Measurements from ENCODE around the gene ITLN2. TPM values are rescaled to one million over a fixed set of nuclear protein-coding genes. Genes with fewer than 3 reads are reported as not detected.

ITLN2 gene
- total and polyA plus RNA-seq, 2 of the 8 experiments (the other 6 are each of a cell fraction or from before 2014, with no cell fraction given) = 4.7 to 6.3 TPM

DNA sequence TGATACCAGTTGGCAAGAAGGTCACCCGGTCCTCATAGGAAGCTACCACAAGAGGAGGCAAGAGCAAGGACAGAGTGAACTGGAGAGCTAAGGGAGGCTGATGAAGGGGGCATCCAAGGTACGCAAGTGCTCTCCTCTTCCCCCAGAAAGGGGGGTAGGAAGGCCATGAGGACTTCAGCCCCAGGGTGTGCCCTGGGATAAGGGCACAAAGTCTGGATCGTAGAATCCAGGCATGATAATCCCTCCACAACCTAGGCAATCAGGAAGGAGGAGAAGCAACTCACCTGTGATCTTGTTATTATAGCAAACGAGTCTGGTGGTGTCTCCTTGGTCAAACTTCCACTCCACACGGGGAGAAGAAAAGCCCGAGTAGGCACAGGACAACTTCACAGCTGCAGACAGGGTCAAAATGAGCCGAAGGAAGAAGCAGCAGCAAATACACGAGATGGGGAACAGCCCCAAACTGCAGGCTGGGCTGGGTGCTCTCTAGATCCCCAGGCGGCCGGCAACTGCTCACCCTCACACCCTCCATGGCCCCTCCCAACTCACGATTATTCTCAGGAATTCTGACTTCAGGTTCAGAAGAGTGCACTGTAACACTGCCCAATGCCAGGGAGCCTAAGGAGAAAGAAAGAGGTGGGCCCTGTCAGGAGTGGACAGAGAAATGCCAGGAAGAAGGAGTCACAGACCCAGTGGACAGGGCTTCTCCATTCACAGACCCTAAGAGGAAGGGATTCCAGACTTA lies 46.3 kb upstream of the ITLN2 start (continued):
- TF ChIP-seq, protein P1, sequence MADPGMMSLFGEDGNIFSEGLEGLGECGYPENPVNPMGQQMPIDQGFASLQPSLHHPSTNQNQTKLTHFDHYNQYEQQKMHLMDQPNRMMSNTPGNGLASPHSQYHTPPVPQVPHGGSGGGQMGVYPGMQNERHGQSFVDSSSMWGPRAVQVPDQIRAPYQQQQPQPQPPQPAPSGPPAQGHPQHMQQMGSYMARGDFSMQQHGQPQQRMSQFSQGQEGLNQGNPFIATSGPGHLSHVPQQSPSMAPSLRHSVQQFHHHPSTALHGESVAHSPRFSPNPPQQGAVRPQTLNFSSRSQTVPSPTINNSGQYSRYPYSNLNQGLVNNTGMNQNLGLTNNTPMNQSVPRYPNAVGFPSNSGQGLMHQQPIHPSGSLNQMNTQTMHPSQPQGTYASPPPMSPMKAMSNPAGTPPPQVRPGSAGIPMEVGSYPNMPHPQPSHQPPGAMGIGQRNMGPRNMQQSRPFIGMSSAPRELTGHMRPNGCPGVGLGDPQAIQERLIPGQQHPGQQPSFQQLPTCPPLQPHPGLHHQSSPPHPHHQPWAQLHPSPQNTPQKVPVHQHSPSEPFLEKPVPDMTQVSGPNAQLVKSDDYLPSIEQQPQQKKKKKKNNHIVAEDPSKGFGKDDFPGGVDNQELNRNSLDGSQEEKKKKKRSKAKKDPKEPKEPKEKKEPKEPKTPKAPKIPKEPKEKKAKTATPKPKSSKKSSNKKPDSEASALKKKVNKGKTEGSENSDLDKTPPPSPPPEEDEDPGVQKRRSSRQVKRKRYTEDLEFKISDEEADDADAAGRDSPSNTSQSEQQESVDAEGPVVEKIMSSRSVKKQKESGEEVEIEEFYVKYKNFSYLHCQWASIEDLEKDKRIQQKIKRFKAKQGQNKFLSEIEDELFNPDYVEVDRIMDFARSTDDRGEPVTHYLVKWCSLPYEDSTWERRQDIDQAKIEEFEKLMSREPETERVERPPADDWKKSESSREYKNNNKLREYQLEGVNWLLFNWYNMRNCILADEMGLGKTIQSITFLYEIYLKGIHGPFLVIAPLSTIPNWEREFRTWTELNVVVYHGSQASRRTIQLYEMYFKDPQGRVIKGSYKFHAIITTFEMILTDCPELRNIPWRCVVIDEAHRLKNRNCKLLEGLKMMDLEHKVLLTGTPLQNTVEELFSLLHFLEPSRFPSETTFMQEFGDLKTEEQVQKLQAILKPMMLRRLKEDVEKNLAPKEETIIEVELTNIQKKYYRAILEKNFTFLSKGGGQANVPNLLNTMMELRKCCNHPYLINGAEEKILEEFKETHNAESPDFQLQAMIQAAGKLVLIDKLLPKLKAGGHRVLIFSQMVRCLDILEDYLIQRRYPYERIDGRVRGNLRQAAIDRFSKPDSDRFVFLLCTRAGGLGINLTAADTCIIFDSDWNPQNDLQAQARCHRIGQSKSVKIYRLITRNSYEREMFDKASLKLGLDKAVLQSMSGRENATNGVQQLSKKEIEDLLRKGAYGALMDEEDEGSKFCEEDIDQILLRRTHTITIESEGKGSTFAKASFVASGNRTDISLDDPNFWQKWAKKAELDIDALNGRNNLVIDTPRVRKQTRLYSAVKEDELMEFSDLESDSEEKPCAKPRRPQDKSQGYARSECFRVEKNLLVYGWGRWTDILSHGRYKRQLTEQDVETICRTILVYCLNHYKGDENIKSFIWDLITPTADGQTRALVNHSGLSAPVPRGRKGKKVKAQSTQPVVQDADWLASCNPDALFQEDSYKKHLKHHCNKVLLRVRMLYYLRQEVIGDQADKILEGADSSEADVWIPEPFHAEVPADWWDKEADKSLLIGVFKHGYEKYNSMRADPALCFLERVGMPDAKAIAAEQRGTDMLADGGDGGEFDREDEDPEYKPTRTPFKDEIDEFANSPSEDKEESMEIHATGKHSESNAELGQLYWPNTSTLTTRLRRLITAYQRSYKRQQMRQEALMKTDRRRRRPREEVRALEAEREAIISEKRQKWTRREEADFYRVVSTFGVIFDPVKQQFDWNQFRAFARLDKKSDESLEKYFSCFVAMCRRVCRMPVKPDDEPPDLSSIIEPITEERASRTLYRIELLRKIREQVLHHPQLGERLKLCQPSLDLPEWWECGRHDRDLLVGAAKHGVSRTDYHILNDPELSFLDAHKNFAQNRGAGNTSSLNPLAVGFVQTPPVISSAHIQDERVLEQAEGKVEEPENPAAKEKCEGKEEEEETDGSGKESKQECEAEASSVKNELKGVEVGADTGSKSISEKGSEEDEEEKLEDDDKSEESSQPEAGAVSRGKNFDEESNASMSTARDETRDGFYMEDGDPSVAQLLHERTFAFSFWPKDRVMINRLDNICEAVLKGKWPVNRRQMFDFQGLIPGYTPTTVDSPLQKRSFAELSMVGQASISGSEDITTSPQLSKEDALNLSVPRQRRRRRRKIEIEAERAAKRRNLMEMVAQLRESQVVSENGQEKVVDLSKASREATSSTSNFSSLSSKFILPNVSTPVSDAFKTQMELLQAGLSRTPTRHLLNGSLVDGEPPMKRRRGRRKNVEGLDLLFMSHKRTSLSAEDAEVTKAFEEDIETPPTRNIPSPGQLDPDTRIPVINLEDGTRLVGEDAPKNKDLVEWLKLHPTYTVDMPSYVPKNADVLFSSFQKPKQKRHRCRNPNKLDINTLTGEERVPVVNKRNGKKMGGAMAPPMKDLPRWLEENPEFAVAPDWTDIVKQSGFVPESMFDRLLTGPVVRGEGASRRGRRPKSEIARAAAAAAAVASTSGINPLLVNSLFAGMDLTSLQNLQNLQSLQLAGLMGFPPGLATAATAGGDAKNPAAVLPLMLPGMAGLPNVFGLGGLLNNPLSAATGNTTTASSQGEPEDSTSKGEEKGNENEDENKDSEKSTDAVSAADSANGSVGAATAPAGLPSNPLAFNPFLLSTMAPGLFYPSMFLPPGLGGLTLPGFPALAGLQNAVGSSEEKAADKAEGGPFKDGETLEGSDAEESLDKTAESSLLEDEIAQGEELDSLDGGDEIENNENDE (IDR thresholded peaks at IDR 0.05; ENCODE audit: insufficient replicate concordance, low read length) = no peak
- TF ChIP-seq KDM4A (IDR thresholded peaks at IDR 0.05; ENCODE audit: low read depth, low read length, severe bottlenecking) (no peak), SP2 (IDR thresholded peaks at IDR 0.05; ENCODE audit: low read length) (no peak), NRF1 (IDR thresholded peaks at IDR 0.05; ENCODE audit: low read depth, low read length) (no peak), SAP30 (IDR thresholded peaks at IDR 0.05; ENCODE audit: insufficient read depth, insufficient replicate concordance, low read length) (no peak), POLR2AphosphoS5 (IDR thresholded peaks at IDR 0.05; ENCODE audit: low read depth, low read length) (no peak), TCF12 (IDR thresholded peaks at IDR 0.05; ENCODE audit: low read depth, low read length) (no peak), YY1 (IDR thresholded peaks at IDR 0.05; ENCODE audit: low read depth, low read length) (no peak), SUZ12 (IDR thresholded peaks at IDR 0.05; ENCODE audit: low read length) (no peak), TBP (IDR thresholded peaks at IDR 0.05; ENCODE audit: low read depth, low read length) (no peak), JUN (IDR thresholded peaks at IDR 0.05; ENCODE audit: low read depth, low read length) (no peak)

Measured in H1 (cell line).